ENCODE measurements around the gene CEP72. TPM values are rescaled to one million over a fixed set of nuclear protein-coding genes. Genes with fewer than 3 reads are reported as not detected.
"Not testable (repeated sequence)": the region's sequence is repeated elsewhere in the genome, so short reads cannot be mapped to it uniquely, and the experiment has no call there.

The CEP72 gene
- total and polyA plus RNA-seq, 11 donors, result 0.58 to 4.1 (median 1.6) TPM

- DNase-seq (peak in 1 of 5 donors; percentile 54), ATAC-seq (no peak)
- H3K27ac ChIP-seq, result no peak overlapping the region
- WGBS, 4 donors, result 86 to 91% (median 88%) methylated on average over 24 of the region's 24 CpGs
- H3K9me3 ChIP-seq, result no peaks in the 10 kb centered on the region
- H3K4me1 ChIP-seq, result peaks cover 0 to 17% (median 0%) of the 10 kb centered on the region in 12 donors
- no peak overlapping the region for H3K4me3 ChIP-seq
- H3K27me3 ChIP-seq, result no peaks in the 10 kb centered on the region
- TF ChIP-seq CTCF (IDR thresholded peaks at IDR 0.05) (no peak), POLR2A (IDR thresholded peaks at IDR 0.05) (no peak)
- no peaks in the 10 kb centered on the region for H3K36me3 ChIP-seq
- intact Hi-C loops (cut with DNase I), result loop anchor here in 1 of 10 donors (10.0 kb wide), 1 partner anchor 89 kb away; no protein-coding TSS in a partner anchor
Measured at GRCh38 chr5:685262-686171, 73.4 kb downstream of the CEP72 start.

GRCh38 chr5:686172-686523 lies 74.0 kb downstream of the CEP72 start:
- intact Hi-C loops (cut with DNase I), result loop anchor here in 1 of 10 donors (10.0 kb wide), 1 partner anchor 89 kb away; no protein-coding TSS in a partner anchor
- not testable (repeated sequence) for H3K27ac ChIP-seq, DNase-seq, H3K9me3 ChIP-seq, H3K36me3 ChIP-seq, H3K27me3 ChIP-seq, H3K4me3 ChIP-seq, ATAC-seq
- 89 to 95% (median 92%) methylated on average over 9 to 12 of the region's 12 CpGs for WGBS, 4 donors
- H3K4me1 ChIP-seq, result peaks cover 0 to 17% (median 0%) of the 10 kb centered on the region in 12 donors

- not testable (repeated sequence) for H3K27me3 ChIP-seq, H3K27ac ChIP-seq, H3K4me3 ChIP-seq, ATAC-seq, DNase-seq, H3K9me3 ChIP-seq, H3K36me3 ChIP-seq
- WGBS, 4 donors, result 74 to 89% (median 85%) methylated on average over 11 to 12 of the region's 12 CpGs
- intact Hi-C loops (cut with DNase I), result loop anchor here in 1 of 10 donors (10.0 kb wide), 1 partner anchor 88 kb away; no protein-coding TSS in a partner anchor
- H3K4me1 ChIP-seq, result peaks cover 0 to 17% (median 0%) of the 10 kb centered on the region in 12 donors
Measured at GRCh38 chr5:686936-687335, 74.8 kb downstream of the CEP72 start.

- H3K36me3 ChIP-seq, H3K4me3 ChIP-seq, H3K27me3 ChIP-seq, ATAC-seq, H3K27ac ChIP-seq, H3K9me3 ChIP-seq, DNase-seq: not testable (repeated sequence)
- 79 to 90% (median 87%) methylated on average over 12 to 28 of the region's 30 CpGs for WGBS, 4 donors
- intact Hi-C loops (cut with DNase I), result loop anchor here in 1 of 10 donors (10.0 kb wide), 1 partner anchor 86 kb away; no protein-coding TSS in a partner anchor
- H3K4me1 ChIP-seq, result peaks cover 0 to 11% (median 2%) of the 10 kb centered on the region in 12 donors
Measured at GRCh38 chr5:688348-689010, 76.3 kb downstream of the CEP72 start.

GRCh38 chr5:690293-690692 lies 78.2 kb downstream of the CEP72 start:
- H3K4me1 ChIP-seq, H3K36me3 ChIP-seq, H3K27me3 ChIP-seq, H3K9me3 ChIP-seq, DNase-seq, H3K4me3 ChIP-seq, H3K27ac ChIP-seq: not testable (repeated sequence)
- ATAC-seq, result peak; percentile 67 to 86 (median 79)
- WGBS, 4 donors, result no CpG with 5 or more reads among the region's 12 CpGs
- intact Hi-C loops (cut with DNase I), result loop anchor here in 1 of 10 donors (10.0 kb wide), 1 partner anchor 95 kb away; the partner anchor contains the start of gene ZDHHC11B

- H3K36me3 ChIP-seq, H3K9me3 ChIP-seq, H3K4me1 ChIP-seq, H3K27me3 ChIP-seq, DNase-seq: not testable (repeated sequence)
- 0 to 1% methylated on average over 2 to 16 of the region's 23 CpGs; no CpG with 5 or more reads in 2 of the 4 donors for WGBS, 4 donors
- H3K27ac ChIP-seq, result peak overlapping the region in 1 of 12 donors; percentile 24
- intact Hi-C loops (cut with DNase I), result loop anchor here in 1 of 10 donors (10.0 kb wide), 1 partner anchor 94 kb away; the partner anchor contains the start of gene ZDHHC11B
- ATAC-seq, result peak in 3 of 4 donors; percentile 16 to 65 (median 43)
- peak overlapping the region in 2 of 12 donors; percentile 10 to 14 for H3K4me3 ChIP-seq
Measured at GRCh38 chr5:691049-691448, 78.9 kb downstream of the CEP72 start.

Data from heart left ventricle (tissue), 16 donors.